Measurements from ENCODE around the gene KIRREL3. TPM values are rescaled to one million over a fixed set of nuclear protein-coding genes. Genes with fewer than 3 reads are reported as not detected.

Gene KIRREL3
- total and polyA plus RNA-seq, 2 of the 8 experiments (the other 6 are each of a cell fraction or from before 2014, with no cell fraction given), result 0.29 to 0.32 TPM

DNA sequence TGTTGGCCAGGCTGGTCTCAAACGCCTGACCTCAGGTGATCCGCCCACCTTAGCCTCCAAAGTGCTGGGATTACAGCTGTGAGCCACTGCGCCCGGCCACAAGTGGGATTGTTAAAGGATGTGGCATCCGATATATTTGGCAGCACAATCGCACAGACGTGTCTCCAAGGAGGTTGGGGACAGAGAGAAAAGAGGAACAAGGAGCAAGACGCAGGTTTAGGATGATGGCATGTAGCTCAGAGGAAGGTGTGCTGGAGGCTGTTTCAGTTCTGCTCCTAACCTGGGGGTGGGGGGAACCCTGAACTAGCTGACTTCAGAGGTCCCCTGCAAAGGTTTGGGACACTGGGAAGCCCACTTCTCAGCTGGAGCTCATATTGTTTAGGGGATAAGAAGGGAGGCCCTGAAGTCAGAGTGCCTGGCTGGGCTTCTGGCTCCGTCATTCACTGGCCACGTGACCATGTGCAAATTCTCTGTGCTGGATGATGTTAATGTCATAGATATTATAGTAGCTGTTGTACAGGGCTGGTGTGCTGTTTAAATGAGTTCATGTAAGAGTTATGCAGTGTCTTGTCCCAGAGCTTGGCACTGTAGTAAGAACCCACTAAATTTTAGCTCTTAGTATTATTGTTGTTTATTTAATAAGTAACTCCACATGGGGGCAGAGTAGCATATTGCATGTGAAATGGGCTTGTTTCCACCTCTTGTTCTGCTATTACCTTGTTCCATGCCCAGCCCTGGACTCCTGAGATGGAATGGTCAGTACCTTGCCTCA is 515.4 kb downstream of the KIRREL3 start (continued):
- no peak for TF ChIP-seq CHD7 (IDR thresholded peaks at IDR 0.05; ENCODE audit: insufficient replicate concordance, low read length)
- no peak for TF ChIP-seq TAF1 (IDR thresholded peaks at IDR 0.05; ENCODE audit: low read depth, low read length)
- TF ChIP-seq CTBP2 (IDR thresholded peaks at IDR 0.05; ENCODE audit: borderline replicate concordance, insufficient read depth, insufficient read length, low read length), result no peak
- TF ChIP-seq, protein P1, sequence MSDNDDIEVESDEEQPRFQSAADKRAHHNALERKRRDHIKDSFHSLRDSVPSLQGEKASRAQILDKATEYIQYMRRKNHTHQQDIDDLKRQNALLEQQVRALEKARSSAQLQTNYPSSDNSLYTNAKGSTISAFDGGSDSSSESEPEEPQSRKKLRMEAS (IDR thresholded peaks at IDR 0.05), result no peak
- no peak for TF ChIP-seq POU5F1 (IDR thresholded peaks at IDR 0.05; ENCODE audit: low read depth, low read length)
- TF ChIP-seq SIX5 (IDR thresholded peaks at IDR 0.05; ENCODE audit: low read depth, low read length), result no peak
- no peak for TF ChIP-seq HDAC2 (IDR thresholded peaks at IDR 0.05; ENCODE audit: borderline replicate concordance in 1 of 2, low read depth in 2 of 2, low read length in 2 of 2)

Data from H1 (cell line).